AG10803 (cell line): ENCODE data around the gene MTTP.

ENCODE experiments used
- DNase-seq: peaks from one replicate; pipeline ENCODE4 v3.0.0; 2010; ENCODE audit warnings: low read depth
- H3K4me3 ChIP-seq: 2 replicates; pipeline ENCODE4 v1.5.1; 2011; ENCODE audit warnings: mild to moderate bottlenecking, low read length, control low read depth
- TF ChIP-seq, protein P1 (sequence below): conservative IDR thresholded peaks from 2 replicates; pipeline ENCODE4 v1.5.1; 2011; ENCODE audit warnings: mild to moderate bottlenecking, low read length, control low read depth, inconsistent platforms

The MTTP gene

DNA sequence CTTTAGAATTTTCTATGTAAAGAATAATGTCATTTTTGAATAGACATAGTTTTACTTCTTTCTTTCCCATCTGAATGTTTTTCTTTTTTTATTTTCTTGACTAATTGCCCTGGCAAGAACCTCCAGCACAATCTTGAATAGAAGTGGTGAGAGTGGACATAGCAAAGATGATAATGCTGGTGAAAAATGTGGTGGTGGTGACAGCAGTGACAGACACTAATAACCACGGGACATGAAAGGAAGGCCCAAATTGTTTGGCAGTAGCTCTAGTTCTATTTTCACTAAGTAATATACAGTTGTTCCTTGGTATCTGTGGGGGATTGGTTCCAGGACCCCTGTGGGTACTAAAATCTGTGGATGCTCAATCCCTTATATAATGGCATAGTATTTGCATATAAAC, 53.4 kb downstream of the MTTP start:
- TF ChIP-seq, protein P1, sequence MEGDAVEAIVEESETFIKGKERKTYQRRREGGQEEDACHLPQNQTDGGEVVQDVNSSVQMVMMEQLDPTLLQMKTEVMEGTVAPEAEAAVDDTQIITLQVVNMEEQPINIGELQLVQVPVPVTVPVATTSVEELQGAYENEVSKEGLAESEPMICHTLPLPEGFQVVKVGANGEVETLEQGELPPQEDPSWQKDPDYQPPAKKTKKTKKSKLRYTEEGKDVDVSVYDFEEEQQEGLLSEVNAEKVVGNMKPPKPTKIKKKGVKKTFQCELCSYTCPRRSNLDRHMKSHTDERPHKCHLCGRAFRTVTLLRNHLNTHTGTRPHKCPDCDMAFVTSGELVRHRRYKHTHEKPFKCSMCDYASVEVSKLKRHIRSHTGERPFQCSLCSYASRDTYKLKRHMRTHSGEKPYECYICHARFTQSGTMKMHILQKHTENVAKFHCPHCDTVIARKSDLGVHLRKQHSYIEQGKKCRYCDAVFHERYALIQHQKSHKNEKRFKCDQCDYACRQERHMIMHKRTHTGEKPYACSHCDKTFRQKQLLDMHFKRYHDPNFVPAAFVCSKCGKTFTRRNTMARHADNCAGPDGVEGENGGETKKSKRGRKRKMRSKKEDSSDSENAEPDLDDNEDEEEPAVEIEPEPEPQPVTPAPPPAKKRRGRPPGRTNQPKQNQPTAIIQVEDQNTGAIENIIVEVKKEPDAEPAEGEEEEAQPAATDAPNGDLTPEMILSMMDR, result no peak
- no peak for DNase-seq
- H3K4me3 ChIP-seq, result no peak overlapping the region

DNA sequence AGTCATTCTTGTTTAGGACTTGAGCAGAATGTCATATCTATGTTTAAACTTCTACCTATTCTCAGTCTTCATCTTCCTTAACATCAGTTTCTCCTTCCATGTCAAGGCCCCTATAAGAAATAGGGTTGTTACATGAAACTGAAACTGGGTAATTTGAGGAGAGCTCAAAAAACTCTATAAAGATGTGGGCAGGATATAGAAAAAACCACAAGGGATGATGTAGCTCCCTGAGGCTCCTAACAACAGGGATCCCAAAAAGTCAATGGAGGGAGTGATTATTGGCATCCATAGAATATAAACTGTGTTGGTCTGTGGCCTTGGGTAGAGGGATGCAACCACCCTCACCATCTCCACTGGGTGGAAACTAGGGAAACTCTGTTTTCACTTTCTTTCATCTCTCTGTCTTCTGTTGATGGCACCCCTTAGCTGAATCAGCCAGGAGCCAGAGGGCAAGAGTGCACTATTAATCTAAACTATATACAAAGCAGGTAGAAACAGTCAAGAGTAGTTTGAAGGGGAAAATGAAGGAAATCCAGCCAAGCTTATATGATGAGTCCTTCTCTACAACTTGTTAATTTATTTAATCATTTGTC, 55.4 kb downstream of the MTTP start:
- no peak for DNase-seq
- TF ChIP-seq, protein P1, result no peak

DNA sequence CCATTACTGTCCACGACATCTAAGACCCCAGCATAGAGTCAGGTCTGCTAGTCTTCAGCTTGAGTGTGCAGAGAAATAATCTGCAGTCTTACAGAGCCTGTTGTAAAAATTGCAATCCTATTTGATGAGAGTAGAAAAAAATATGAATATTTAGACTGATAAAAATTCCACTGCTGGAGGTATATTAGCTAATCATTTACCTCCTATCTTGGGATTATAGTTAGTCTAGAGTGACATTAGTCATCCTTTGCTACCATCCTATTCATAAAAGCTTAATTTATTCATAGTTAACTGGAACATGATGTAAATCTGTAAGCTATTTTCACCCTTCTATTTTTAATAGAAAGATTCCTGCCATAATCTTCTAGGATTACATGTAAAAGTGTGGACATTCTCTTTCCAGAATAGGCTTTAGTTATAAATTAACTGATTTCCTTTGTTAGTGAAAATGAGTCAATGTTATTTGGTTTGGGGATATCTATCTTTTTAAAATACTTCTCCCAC, 56.3 kb downstream of the MTTP start:
- DNase-seq, result no peak
- TF ChIP-seq, protein P1, result no peak
- no peak overlapping the region for H3K4me3 ChIP-seq

More for the DNA sequence above, 55.4 kb downstream of the MTTP start:
- no peak overlapping the region for H3K4me3 ChIP-seq

DNA sequence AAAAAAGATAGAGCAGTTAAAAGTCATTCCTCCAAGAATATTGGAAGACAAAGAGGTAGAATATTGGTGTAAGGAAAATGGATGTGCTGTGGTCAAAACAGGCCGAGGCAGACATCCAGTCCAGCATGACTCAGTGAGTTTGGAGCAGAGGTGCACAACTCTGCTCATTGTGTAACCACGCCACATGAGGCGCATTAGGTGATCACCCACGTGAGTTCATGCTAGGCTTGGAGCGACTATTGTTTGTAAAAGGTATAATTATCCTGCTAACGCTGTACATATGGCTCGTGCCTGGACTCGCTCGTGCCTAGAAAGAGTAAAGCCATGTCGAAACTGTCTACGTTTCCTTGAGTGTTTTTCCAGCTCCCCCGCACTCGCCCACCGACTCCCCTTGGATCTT, 59.1 kb downstream of the MTTP start:
- no peak overlapping the region for H3K4me3 ChIP-seq
- TF ChIP-seq, protein P1, result no peak
- DNase-seq, result no peak

DNA sequence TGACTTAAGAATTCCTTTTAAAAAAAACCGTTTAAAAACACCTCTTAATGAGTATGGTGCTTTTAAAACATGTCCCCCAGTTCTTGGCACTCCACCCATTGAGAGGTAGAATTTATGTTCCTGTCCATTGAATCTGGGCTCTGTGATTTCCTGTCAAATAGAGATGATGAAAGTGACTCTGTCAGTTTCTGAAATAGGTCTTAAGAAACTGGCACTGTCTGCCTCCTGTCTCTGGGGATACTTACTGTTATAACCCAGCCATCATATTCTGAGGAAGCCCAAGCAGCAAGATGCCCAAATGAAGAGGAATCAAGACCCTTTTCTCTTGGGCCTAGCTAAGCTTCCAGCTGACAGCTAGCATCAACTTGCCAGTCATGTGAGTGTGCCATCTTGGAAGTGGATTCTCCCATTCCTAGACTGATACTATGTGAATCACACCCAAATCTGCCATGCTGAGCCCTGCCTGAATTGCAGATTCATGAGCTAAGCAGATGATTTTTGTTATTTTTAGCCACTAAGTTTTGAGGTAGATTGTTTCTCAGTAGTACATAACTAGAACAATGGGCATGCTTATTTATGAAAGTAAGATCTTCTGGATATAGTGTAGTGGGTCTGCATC, 60.2 kb downstream of the MTTP start:
- H3K4me3 ChIP-seq, result no peak overlapping the region
- no peak for DNase-seq
- TF ChIP-seq, protein P1, result no peak

DNA sequence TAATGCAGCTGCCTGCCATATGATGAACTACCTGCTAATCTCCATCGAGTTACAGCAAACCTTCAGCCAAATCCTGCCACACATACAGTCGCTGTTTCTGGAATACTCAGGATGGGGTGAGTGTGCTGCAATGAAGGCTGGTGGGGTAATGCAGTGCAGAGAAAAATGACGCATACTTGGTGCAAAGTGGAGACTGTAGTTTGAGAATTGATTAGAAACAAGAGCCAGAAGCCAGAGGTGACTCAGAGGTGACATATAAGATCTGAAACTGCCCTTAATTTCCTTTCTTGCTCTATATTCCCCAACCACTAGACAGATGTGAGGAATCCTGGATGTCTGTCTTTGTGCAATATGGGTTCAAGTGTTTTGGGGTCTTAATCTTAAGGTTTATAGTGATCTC, 61.0 kb downstream of the MTTP start:
- no peak overlapping the region for H3K4me3 ChIP-seq
- TF ChIP-seq, protein P1, result no peak
- no peak for DNase-seq

DNA sequence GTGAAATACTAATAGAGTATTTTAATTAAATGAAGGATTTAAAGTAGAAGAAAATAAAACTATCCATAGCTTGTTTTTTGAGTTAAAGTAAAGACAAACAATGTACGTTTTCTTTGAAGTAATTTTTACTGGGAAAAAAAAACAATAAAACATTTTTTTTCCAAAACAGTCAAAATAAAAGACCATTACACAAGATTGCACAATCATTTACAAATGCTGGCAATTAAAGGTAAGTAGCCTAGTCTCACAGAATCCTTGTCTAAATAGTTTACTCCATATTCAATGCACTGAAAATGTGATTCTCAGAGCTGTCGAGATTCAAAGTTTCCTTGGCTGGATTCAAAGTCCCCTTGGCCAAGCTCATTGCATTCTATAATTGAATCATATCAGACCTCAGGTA, 61.8 kb downstream of the MTTP start:
- TF ChIP-seq, protein P1, result no peak
- no peak for DNase-seq
- no peak overlapping the region for H3K4me3 ChIP-seq
